G401 (cell line): ENCODE measurements around the gene KLHL40. TPM values are rescaled to one million over a fixed set of nuclear protein-coding genes. Genes with fewer than 3 reads are reported as not detected.

ENCODE experiments used
- DNase-seq: peaks from one replicate; pipeline ENCODE4 v3.0.0-alpha.2; 2015; ENCODE audit warnings: low spot score
- in situ Hi-C: cut with HindIII; loops from 2 replicates; pipeline ENCODE4 v1.10.0; 2016; ENCODE audit warnings: low sequenced_read_pairs, mixed read lengths
- total RNA-seq: library from RNA; depleted of rRNA; stranded (reverse); fragments of >200 nt; shearing (Covaris generic); gene quantifications from 2 replicates; pipeline ENCODE4 v1.2.3, GENCODE V29; 2014

The KLHL40 gene
- total RNA-seq, 1 experiment from 2014 or later = not detected

GRCh38 chr3:42685891-42686820 lies 819 bp downstream of the KLHL40 start:
- DNase-seq = peak; percentile 20
- in situ Hi-C loops = no loop called here

GRCh38 chr3:42686832-42687650 lies 1.7 kb downstream of the KLHL40 start:
- no peak for DNase-seq
- in situ Hi-C loops = no loop called here

DNA sequence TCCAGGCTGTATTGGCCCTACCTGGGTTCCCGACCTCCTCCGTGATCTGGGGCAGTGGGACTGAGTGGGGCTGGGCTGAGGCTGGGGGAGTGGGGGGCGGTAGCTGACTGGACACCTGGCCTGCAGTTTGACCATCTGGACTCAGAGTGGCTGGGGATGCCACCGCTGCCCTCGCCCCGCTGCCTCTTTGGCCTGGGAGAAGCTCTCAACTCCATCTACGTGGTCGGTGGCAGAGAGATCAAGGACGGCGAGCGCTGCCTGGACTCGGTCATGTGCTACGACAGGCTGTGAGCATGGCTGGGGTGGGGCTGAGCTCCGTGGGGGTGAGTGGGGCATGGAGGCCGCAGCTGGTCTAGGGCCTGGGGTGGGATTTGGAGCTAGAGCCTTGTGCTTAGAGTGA lies 2.7 kb downstream of the KLHL40 start:
- DNase-seq = no peak
- in situ Hi-C loops = no loop called here

DNA sequence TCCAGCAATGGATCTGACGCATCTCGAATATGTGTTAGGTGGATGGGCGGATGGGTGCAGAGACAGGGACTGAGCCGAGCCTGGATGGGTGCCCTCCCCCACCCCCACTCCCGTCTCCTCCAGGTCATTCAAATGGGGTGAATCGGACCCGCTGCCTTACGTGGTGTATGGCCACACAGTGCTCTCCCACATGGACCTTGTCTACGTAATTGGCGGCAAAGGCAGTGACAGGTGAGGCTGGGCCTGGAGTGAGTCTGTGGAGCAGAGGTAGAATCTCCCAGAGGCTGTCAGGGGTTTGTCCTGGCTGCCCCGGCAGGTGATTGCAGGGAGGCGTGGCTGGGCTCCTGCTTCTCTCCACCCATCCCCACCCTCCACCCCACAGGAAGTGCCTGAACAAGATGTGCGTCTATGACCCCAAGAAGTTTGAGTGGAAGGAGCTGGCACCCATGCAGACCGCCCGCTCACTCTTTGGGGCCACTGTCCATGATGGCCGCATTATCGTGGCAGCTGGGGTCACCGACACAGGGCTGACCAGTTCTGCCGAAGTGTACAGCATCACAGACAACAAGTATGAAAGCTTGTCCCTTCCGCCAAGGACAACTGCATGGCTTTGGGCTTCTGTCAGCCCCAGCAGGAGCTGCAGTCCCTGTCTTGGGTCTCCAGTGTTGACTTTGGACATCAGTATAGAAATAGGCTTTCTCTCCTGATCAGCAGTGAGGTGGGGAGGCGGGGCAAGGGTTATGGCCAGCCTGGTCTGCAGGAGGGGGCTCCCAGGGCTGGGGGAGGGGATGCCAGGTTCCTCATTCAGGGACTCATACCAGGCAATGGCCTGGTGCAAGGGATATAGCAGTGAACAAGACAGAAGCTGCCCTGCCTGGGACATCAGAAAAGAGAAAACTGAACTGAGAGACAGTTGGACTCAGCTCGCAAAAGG lies 3.4 kb downstream of the KLHL40 start:
- in situ Hi-C loops = no loop called here
- DNase-seq = no peak

- DNase-seq = no peak
- in situ Hi-C loops = no loop called here
These were observed 4.2 kb downstream of the KLHL40 start for GRCh38 chr3:42689421-42690014.

DNA sequence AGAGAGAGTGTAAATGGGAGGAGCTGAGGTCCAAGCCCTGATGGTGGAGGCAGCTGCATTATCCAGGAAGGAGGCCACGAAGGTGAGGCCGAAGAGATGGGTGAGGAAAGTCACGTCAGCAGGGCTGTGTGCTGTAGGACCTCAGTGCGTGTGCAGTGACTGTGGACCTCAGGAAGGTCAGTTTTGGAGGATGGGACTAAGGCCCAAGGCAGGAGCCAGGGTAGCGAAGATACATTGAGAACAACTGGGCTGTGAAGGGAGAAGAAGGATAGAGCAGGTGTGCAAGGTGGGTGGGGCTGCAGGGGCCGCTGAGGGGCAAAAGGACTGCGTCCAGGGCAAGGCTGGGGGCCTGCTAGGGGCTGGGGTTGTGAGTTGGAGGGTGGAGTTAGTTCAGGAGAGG lies 4.9 kb downstream of the KLHL40 start:
- in situ Hi-C loops = no loop called here
- DNase-seq = no peak

DNA sequence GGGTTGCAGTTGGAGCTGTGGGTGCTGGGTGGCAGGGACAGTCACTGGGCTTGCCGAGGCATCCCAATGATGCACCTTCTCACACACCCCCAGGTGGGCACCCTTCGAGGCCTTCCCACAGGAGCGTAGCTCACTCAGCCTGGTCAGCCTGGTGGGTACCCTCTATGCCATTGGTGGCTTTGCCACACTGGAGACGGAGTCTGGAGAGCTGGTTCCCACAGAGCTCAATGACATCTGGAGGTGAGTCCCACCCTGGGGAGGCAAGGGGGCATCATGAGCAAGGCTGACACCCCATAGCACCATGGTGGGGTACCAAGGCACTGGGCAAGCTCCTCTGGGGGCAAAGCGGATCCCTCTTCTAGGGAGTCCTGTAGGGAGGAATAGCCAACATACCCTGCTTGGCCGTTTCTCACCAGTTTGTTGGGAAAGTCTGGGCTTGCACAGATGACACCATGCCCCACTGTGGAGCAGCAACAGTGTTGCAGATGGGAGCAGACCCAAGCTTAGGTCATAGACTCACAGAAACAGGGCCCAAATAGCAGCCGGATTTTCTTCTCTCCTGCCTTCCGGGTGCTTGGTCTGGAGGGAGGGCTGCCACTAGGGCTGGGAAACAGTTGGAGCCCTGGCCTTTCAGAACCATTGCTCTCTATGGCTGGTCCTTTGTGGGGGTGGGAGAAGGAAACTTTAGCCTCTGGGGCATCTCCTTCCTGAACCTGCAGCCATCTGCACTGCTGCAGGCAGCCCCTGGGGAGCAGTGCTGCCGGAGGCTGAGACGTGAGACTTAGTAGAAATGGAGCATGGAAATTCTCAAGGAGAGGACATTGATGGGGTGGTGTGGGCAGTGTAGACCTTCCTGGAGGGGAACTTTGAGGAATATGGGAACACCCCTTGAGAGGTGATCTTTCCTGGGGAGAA lies 5.7 kb downstream of the KLHL40 start:
- no peak for DNase-seq
- in situ Hi-C loops = no loop called here

GRCh38 chr3:42691816-42692666 lies 6.7 kb downstream of the KLHL40 start:
- in situ Hi-C loops = no loop called here
- DNase-seq = no peak

GRCh38 chr3:42692667-42693529 lies 7.6 kb downstream of the KLHL40 start:
- in situ Hi-C loops = no loop called here
- no peak for DNase-seq

DNA sequence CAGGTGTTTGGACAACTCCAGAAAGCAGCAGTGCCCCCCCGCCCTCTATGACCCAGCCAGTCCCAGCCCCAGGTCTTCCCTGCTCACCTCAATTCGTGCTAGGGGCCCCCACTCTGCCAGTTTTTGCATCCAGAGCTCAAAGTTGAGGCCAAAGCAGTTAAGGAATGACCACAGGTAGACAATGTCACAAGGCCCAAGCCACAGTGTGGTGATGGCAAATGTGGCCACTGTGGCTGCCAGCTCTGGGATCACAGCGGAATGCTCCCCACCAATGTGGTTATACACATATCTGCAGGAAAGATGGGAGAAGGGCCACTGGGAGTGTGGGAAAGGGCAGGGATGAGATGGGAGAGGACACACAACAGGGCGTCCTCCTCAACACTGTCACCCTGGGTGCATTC lies 8.2 kb downstream of the KLHL40 start:
- DNase-seq = no peak
- in situ Hi-C loops = no loop called here

GRCh38 chr3:42694366-42694765 lies 9.0 kb downstream of the KLHL40 start:
- in situ Hi-C loops = no loop called here
- no peak for DNase-seq

DNA sequence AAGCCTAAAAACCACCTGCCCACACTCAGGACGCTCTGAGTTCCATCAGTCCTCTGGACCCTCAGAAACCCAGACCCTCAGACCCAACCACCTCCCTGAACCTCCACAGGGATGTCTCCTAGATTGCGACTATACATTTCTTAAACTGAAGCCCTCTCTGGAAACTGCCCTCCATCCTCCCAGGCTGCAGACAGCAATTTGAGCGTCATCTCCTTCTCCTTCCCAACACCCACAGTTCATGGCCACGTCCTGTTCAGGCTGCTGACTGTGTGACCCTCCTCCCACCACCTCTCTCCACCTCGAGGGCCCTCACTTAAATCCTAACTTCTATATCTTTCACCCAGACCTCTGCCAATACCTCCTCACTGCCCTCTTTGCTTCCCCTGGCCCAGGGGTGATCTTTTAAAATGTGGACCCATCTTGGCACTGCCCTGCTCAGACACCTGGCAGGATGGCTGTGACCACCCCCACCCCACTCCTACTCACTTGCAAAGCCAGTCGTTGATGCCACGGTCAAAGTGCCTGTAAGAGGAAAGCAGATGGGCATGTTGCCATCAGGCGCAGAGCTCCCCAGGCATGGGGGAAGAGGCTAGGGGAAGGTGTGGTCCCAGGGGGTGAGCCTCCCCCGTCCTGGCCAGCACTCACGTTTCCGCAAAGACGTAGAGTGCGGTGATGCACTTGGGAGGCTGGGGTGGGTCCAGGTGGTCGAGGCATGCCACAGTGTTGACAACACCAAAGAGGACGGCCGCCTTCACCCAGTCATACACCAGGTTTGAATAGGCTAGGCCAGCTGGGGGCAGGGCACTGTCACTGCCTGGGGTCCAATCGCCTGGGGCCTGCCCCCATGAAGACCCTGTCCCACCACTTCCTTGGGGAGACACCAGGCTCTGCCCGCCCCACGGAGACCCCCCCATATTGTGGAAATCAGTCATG lies 11.3 kb downstream of the KLHL40 start:
- in situ Hi-C loops = no loop called here
- no peak for DNase-seq

- DNase-seq = no peak
- in situ Hi-C loops = no loop called here
These were observed 12.1 kb downstream of the KLHL40 start for GRCh38 chr3:42697289-42698051.

DNA sequence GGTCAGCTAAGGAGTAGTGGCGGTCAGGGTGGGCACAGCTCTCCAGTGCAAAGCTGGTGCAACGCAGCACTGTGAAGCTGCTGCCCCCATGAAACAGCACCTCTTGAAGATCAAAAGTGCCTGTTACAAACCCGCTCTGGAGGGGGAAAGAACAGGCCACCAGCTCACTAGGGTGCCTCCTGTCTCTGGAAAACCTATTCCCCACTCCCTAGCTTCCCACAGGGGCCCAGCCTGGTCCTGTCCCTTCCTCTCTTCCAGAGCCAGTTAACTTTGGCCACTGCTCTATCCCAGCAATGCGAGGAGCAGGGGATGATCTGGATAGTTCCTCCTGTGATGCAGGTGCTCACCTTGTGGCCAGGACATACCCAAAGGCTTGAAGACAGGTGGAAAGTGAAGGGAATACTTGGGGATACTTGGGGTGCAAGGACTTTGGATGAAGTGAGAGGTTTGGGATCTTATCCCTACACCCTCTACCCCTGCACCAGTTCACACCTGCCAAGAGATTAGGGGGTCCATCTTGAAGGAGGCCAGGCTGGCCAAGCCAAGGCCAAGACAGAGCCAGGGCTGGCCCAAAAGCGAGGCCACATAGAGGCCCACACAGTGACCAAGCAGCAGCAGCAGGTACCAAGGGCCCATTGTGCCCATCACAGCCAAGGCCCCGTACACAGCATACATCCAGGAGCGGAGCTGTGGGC lies 13.0 kb downstream of the KLHL40 start:
- in situ Hi-C loops = no loop called here
- DNase-seq = no peak
